ENCODE results near the gene ANKS1B.
"Not testable (repeated sequence)": the region's sequence is repeated elsewhere in the genome, so short reads cannot be mapped to it uniquely, and the experiment has no call there.

The ANKS1B gene

GRCh38 chr12:99250091-99250490 lies 734.6 kb downstream of the ANKS1B start:
- DNase-seq, result no peak

GRCh38 chr12:99249543-99249942 lies 735.2 kb downstream of the ANKS1B start:
- DNase-seq, result peak; percentile 18

- DNase-seq, result not testable (repeated sequence)
These were observed 746.7 kb downstream of the ANKS1B start for GRCh38 chr12:99237907-99238538.

- DNase-seq, result no peak
These were observed 749.4 kb downstream of the ANKS1B start for GRCh38 chr12:99235381-99235780.

GRCh38 chr12:99234702-99235101 lies 750.0 kb downstream of the ANKS1B start:
- DNase-seq, result no peak

- DNase-seq, result no peak
These were observed 752.4 kb downstream of the ANKS1B start for GRCh38 chr12:99232324-99232723.

GRCh38 chr12:99231031-99231430 lies 753.7 kb downstream of the ANKS1B start:
- DNase-seq, result no peak

- DNase-seq, result no peak
These were observed 760.5 kb downstream of the ANKS1B start for GRCh38 chr12:99224237-99224636.

GRCh38 chr12:99223579-99223978 lies 761.2 kb downstream of the ANKS1B start:
- no peak for DNase-seq

- DNase-seq, result no peak
These were observed 771.7 kb downstream of the ANKS1B start for GRCh38 chr12:99213047-99213446.

- no peak for DNase-seq
These were observed 772.5 kb downstream of the ANKS1B start for GRCh38 chr12:99212275-99212674.

- no peak for DNase-seq
These were observed 779.6 kb downstream of the ANKS1B start for GRCh38 chr12:99205111-99205510.

GRCh38 chr12:99201906-99202645 lies 782.7 kb downstream of the ANKS1B start:
- no peak for DNase-seq

- no peak for DNase-seq
These were observed 783.9 kb downstream of the ANKS1B start for GRCh38 chr12:99200711-99201384.

- DNase-seq, result no peak
These were observed 789.3 kb downstream of the ANKS1B start for GRCh38 chr12:99195474-99195873.

GRCh38 chr12:99192489-99192888 lies 792.2 kb downstream of the ANKS1B start:
- no peak for DNase-seq

- no peak for DNase-seq
These were observed 807.9 kb downstream of the ANKS1B start for GRCh38 chr12:99176871-99177270.

- no peak for DNase-seq
These were observed 814.3 kb downstream of the ANKS1B start for GRCh38 chr12:99170461-99170860.

GRCh38 chr12:99170037-99170436 lies 814.7 kb downstream of the ANKS1B start:
- no peak for DNase-seq

GRCh38 chr12:99157946-99158345 lies 826.8 kb downstream of the ANKS1B start:
- DNase-seq, result no peak

GRCh38 chr12:99154983-99155336 lies 829.8 kb downstream of the ANKS1B start:
- no peak for DNase-seq

- no peak for DNase-seq
These were observed 830.3 kb downstream of the ANKS1B start for GRCh38 chr12:99154216-99154982.

GRCh38 chr12:99153293-99153692 lies 831.4 kb downstream of the ANKS1B start:
- no peak for DNase-seq

Measured in OCI-M1 (cell line).